Esophagus muscularis mucosa (tissue), 4 donors: Measurements from ENCODE around the gene ASXL1. TPM values are rescaled to one million over a fixed set of nuclear protein-coding genes. Genes with fewer than 3 reads are reported as not detected.

ENCODE experiments used
- DNase-seq: peaks from one replicate; pipeline ENCODE4 v3.0.0-alpha.2; 2017; ENCODE audit errors: extremely low spot score
- H3K27ac ChIP-seq, 4 donors: fragments of 200-600 bp; sonication (generic); replicated peaks in 1 of 4; 1 replicate in 3 of 4; 2 replicates in 1 of 4; pipeline ENCODE4 v1.5.1; 2016 to 2019; ENCODE audit warnings: mild to moderate bottlenecking in 1 of 4
- H3K27me3 ChIP-seq, 4 donors: fragments of 200-600 bp; sonication (generic); one replicate each; pipeline versions ENCODE4 v1.5.1 to v1.6.0; 2016 to 2019
- H3K36me3 ChIP-seq, 4 donors: fragments of 200-600 bp; sonication (generic); one replicate each; pipeline ENCODE4 v1.5.1; 2016 to 2019
- H3K4me1 ChIP-seq, 4 donors: fragments of 200-600 bp; sonication (generic); one replicate each; pipeline ENCODE4 v1.5.1; 2016 to 2019
- H3K4me3 ChIP-seq, 4 donors: fragments of 200-600 bp; sonication (generic); 1 replicate in 2 of 4; 2 replicates in 2 of 4; pipeline ENCODE4 v1.5.1; 2016 to 2019; ENCODE audit warnings: mild to moderate bottlenecking in 4 of 4, moderate library complexity in 1 of 4
- H3K9me3 ChIP-seq, 4 donors: fragments of 200-600 bp; sonication (generic); 1 replicate in 3 of 4; 2 replicates in 1 of 4; pipeline ENCODE4 v1.5.1; 2016 to 2019
- CTCF ChIP-seq, 3 experiments: fragments of 200-600 bp in 2 of 3; fragments of 450-650 bp in 1 of 3; sonication (generic) in 2 of 3; IDR thresholded peaks; one replicate each; pipeline ENCODE4 v1.5.1; 2017 to 2019; ENCODE audit warnings: antibody characterized with exemption in 3 of 3, mild to moderate bottlenecking in 2 of 3, moderate library complexity in 1 of 3
- EP300 ChIP-seq: sonication (generic); formaldehyde crosslinking; IDR thresholded peaks from one replicate; pipeline ENCODE4 v1.6.1; 2017; ENCODE audit warnings: antibody characterized with exemption
- POLR2A ChIP-seq: fragments of 450-650 bp; IDR thresholded peaks from one replicate; pipeline ENCODE4 v1.6.1; 2017; ENCODE audit warnings: antibody characterized with exemption, moderate library complexity, mild to moderate bottlenecking, low read depth
- POLR2AphosphoS5 ChIP-seq, 2 donors: sonication (generic); formaldehyde crosslinking; IDR thresholded peaks; one replicate each; pipeline ENCODE4 v1.6.1; 2017; ENCODE audit warnings: antibody characterized with exemption in 2 of 2
- WGBS: methylation state at CpG from one replicate; pipeline ENCODE4 v1.1.5; 2018; 5-methylcytosine and 5-hydroxymethylcytosine counted together
- intact Hi-C: fragments of 100-400 bp; cut with DNase I; formaldehyde crosslinking; loops from one replicate; pipeline ENCODE4 v1.15.1; 2023
- total RNA-seq, 4 donors: library from RNA; depleted of rRNA; stranded (reverse); fragments of >200 nt; gene quantifications; one replicate each; pipeline versions ENCODE4 v1.1.0 to v1.2.1, GENCODE V29; 2016

The ASXL1 gene
- total RNA-seq, 4 donors from 2014 or later: 56.5 to 66.7 (median 61.8) TPM

- Histone ChIP-seq H3K9me3 (no peaks in the 10 kb centered on the region), H3K36me3 (no peaks in the 10 kb centered on the region), H3K27ac (no peak overlapping the region), H3K27me3 (no peaks in the 10 kb centered on the region), H3K4me1 (peaks cover 0 to 9% (median 0%) of the 10 kb centered on the region in 4 donors), H3K4me3 (no peak overlapping the region)
- intact Hi-C loops: no loop called here
- no peak for DNase-seq
- WGBS: 90% methylated on average over 3 of the region's 3 CpGs
- no peak for TF ChIP-seq POLR2AphosphoS5 (IDR thresholded peaks at IDR 0.05)
- TF ChIP-seq EP300: no peak
- no peak for TF ChIP-seq CTCF (IDR thresholded peaks at IDR 0.05)
- no peak for TF ChIP-seq POLR2A
These were observed 14.7 kb upstream of the ASXL1 start for GRCh38 chr20:32343439-32343838.

GRCh38 chr20:32344835-32345506, 13.2 kb upstream of the ASXL1 start:
- DNase-seq: no peak
- intact Hi-C loops: no loop called here
- Histone ChIP-seq H3K27me3 (no peaks in the 10 kb centered on the region), H3K9me3 (no peaks in the 10 kb centered on the region), H3K4me1 (peaks cover 0 to 9% (median 0%) of the 10 kb centered on the region in 4 donors), H3K36me3 (no peaks in the 10 kb centered on the region), H3K27ac (no peak overlapping the region), H3K4me3 (no peak overlapping the region)
- no peak for TF ChIP-seq POLR2A
- no peak for TF ChIP-seq CTCF (IDR thresholded peaks at IDR 0.05)
- no peak for TF ChIP-seq POLR2AphosphoS5 (IDR thresholded peaks at IDR 0.05)
- WGBS: 32% methylated on average over 7 of the region's 7 CpGs

GRCh38 chr20:32348207-32348606, 9.9 kb upstream of the ASXL1 start:
- Histone ChIP-seq H3K9me3 (no peaks in the 10 kb centered on the region), H3K27me3 (no peaks in the 10 kb centered on the region), H3K27ac (no peak overlapping the region), H3K4me3 (no peak overlapping the region), H3K36me3 (no peaks in the 10 kb centered on the region), H3K4me1 (peaks cover 0 to 9% (median 0%) of the 10 kb centered on the region in 4 donors)
- intact Hi-C loops: no loop called here
- no peak for TF ChIP-seq POLR2AphosphoS5 (IDR thresholded peaks at IDR 0.05)
- TF ChIP-seq EP300: no peak
- TF ChIP-seq CTCF (IDR thresholded peaks at IDR 0.05): no peak
- TF ChIP-seq POLR2A: no peak
- no peak for DNase-seq
- 95% methylated on average over 3 of the region's 3 CpGs for WGBS

GRCh38 chr20:32350421-32350820, 7.7 kb upstream of the ASXL1 start:
- 94% methylated on average over 3 of the region's 3 CpGs for WGBS
- Histone ChIP-seq H3K4me3 (no peak overlapping the region), H3K9me3 (no peaks in the 10 kb centered on the region), H3K27ac (no peak overlapping the region), H3K4me1 (peaks cover 0 to 12% (median 5%) of the 10 kb centered on the region in 4 donors), H3K27me3 (no peaks in the 10 kb centered on the region), H3K36me3 (no peaks in the 10 kb centered on the region)
- intact Hi-C loops: loop anchor here (10.0 kb wide), 1 partner anchor 104 kb away; no protein-coding TSS in a partner anchor
- no peak for DNase-seq
- TF ChIP-seq CTCF (IDR thresholded peaks at IDR 0.05) (no peak), POLR2AphosphoS5 (IDR thresholded peaks at IDR 0.05) (no peak), EP300 (no peak), POLR2A (no peak)
